AG04450 (cell line): ENCODE measurements around the gene LLCFC1. TPM values are rescaled to one million over a fixed set of nuclear protein-coding genes. Genes with fewer than 3 reads are reported as not detected.

Source experiments
- CTCF ChIA-PET: fragments of 300-600, 350-600 bp; formaldehyde crosslinking; extraction: SDS; loops from one replicate; lab custom pipeline; 2022; ENCODE audit warnings: antibody characterized with exemption, inconsistent platforms; lab: Charles Lee
- POLR2A ChIA-PET: fragments of 350-600 bp; formaldehyde crosslinking; extraction: SDS; loops from one replicate; lab custom pipeline; 2021; ENCODE audit warnings: antibody characterized with exemption, inconsistent platforms; lab: Yijun Ruan, JAX
- DNase-seq: peaks from one replicate; pipeline ENCODE4 v3.0.0-alpha.2; 2011; ENCODE audit warnings: low read depth, low spot score
- H3K27ac ChIP-seq: one replicate; pipeline ENCODE4 v1.5.1; 2012; ENCODE audit warnings: low read depth, low read length, control low read depth
- H3K27me3 ChIP-seq: one replicate; pipeline ENCODE4 v1.6.0; 2012; ENCODE audit warnings: low read length; ENCODE audit not compliant: control insufficient read depth, insufficient read depth
- H3K4me3 ChIP-seq: 2 replicates; pipeline ENCODE4 v1.5.1; 2011; ENCODE audit warnings: mild to moderate bottlenecking, low read depth, low read length, control low read depth
- H3K9me3 ChIP-seq: 2 replicates; pipeline ENCODE4 v1.5.1; 2012; ENCODE audit warnings: low read length; ENCODE audit not compliant: control insufficient read depth, insufficient read depth
- CTCF ChIP-seq: IDR thresholded peaks from 2 replicates; pipeline ENCODE4 v1.5.1; 2011; ENCODE audit warnings: low read depth, low read length, control low read depth, inconsistent platforms
- polyA plus RNA-seq: library from polyadenylated mRNA; depleted of rRNA; stranded (reverse); fragments of >200 nt; gene quantifications from 2 replicates; pipeline ENCODE4 v1.2.3, GENCODE V29; 2011

LLCFC1 gene
- polyA plus RNA-seq, 1 experiment = not detected

- no peak overlapping the region for H3K27ac ChIP-seq
- no peak for TF ChIP-seq CTCF
- POLR2A ChIA-PET = no interaction called here
- CTCF ChIA-PET = no interaction called here
- no peak for DNase-seq
- H3K9me3 ChIP-seq = peaks cover 3% of the 10 kb centered on the region; the same call in 1 of the 2 replicates
- H3K27me3 ChIP-seq = no peaks in the 10 kb centered on the region
- no peak overlapping the region for H3K4me3 ChIP-seq
Observed at GRCh38 chr7:142915315-142915714, 24.0 kb upstream of the LLCFC1 start.

- H3K27me3 ChIP-seq = no peaks in the 10 kb centered on the region
- H3K9me3 ChIP-seq = peaks cover 3% of the 10 kb centered on the region; the same call in 1 of the 2 replicates
- H3K4me3 ChIP-seq = no peak overlapping the region
- DNase-seq = no peak
- no peak overlapping the region for H3K27ac ChIP-seq
- POLR2A ChIA-PET = no interaction called here
- no peak for TF ChIP-seq CTCF
- CTCF ChIA-PET = no interaction called here
Observed at GRCh38 chr7:142916508-142916907, 22.8 kb upstream of the LLCFC1 start.

- Histone ChIP-seq H3K27ac (no peak overlapping the region), H3K9me3 (peaks cover under 1% of the 10 kb centered on the region; the same call in 1 of the 2 replicates), H3K4me3 (no peak overlapping the region), H3K27me3 (no peaks in the 10 kb centered on the region)
- TF ChIP-seq CTCF = no peak
- CTCF ChIA-PET = no interaction called here
- POLR2A ChIA-PET = no interaction called here
- no peak for DNase-seq
Observed at GRCh38 chr7:142917447-142917846, 21.8 kb upstream of the LLCFC1 start.

GRCh38 chr7:142918901-142919300 lies 20.4 kb upstream of the LLCFC1 start:
- Histone ChIP-seq H3K27ac (no peak overlapping the region), H3K27me3 (no peaks in the 10 kb centered on the region), H3K9me3 (no peaks in the 10 kb centered on the region; the same call in 1 of the 2 replicates), H3K4me3 (no peak overlapping the region)
- TF ChIP-seq CTCF = no peak
- ChIA-PET CTCF (no interaction called here), POLR2A (no interaction called here)
- DNase-seq = no peak

GRCh38 chr7:142919656-142920055 lies 19.6 kb upstream of the LLCFC1 start:
- Histone ChIP-seq H3K27ac (no peak overlapping the region), H3K9me3 (no peaks in the 10 kb centered on the region; the same call in 1 of the 2 replicates), H3K4me3 (no peak overlapping the region), H3K27me3 (no peaks in the 10 kb centered on the region)
- ChIA-PET CTCF (no interaction called here), POLR2A (no interaction called here)
- no peak for DNase-seq
- TF ChIP-seq CTCF = no peak
